Liver (tissue), 9 donors: ENCODE results near the gene CARD14. TPM values are rescaled to one million over a fixed set of nuclear protein-coding genes. Genes with fewer than 3 reads are reported as not detected.

Experiments used
- DNase-seq: peaks from one replicate; pipeline ENCODE4 v3.0.0-alpha.2; 2017; ENCODE audit warnings: low spot score
- H3K27ac ChIP-seq, 2 donors: one replicate each; pipeline ENCODE4 v1.7.0; 2013; ENCODE audit warnings: inconsistent platforms in 2 of 2, low read length in 2 of 2, control low read depth in 1 of 2, low read depth in 1 of 2, mild to moderate bottlenecking in 1 of 2
- H3K27me3 ChIP-seq, 4 donors: one replicate each; pipeline versions ENCODE4 v1.6.1 to v1.7.0; 2013; ENCODE audit warnings: low read length in 3 of 4, inconsistent platforms in 1 of 4, mild to moderate bottlenecking in 1 of 4, moderate library complexity in 1 of 4; ENCODE audit not compliant: control insufficient read depth in 4 of 4, insufficient read depth in 4 of 4
- H3K36me3 ChIP-seq, 4 donors: one replicate each; pipeline versions ENCODE4 v1.6.1 to v1.7.0; 2013; ENCODE audit warnings: low read length in 3 of 4, mild to moderate bottlenecking in 3 of 4, low read depth in 1 of 4, moderate library complexity in 1 of 4; ENCODE audit not compliant: control insufficient read depth in 4 of 4, insufficient read depth in 3 of 4
- H3K4me1 ChIP-seq, 4 donors: one replicate each; pipeline versions ENCODE4 v1.6.1 to v1.7.0; 2013; ENCODE audit warnings: low read length in 3 of 4, mild to moderate bottlenecking in 3 of 4, moderate library complexity in 1 of 4; ENCODE audit not compliant: control insufficient read depth in 4 of 4, insufficient read depth in 4 of 4
- H3K4me3 ChIP-seq, 3 donors: one replicate each; pipeline versions ENCODE4 v1.6.1 to v1.7.0; 2013; ENCODE audit warnings: low read length in 3 of 3, control low read depth in 1 of 3, low read depth in 1 of 3, mild to moderate bottlenecking in 1 of 3
- H3K9ac ChIP-seq, 2 donors: one replicate each; pipeline ENCODE4 v1.7.0; 2013; ENCODE audit warnings: low read length in 2 of 2, mild to moderate bottlenecking in 2 of 2, moderate library complexity in 2 of 2, control low read depth in 1 of 2, low read depth in 1 of 2
- H3K9me3 ChIP-seq, 4 donors: one replicate each; pipeline versions ENCODE4 v1.6.1 to v1.7.0; 2013; ENCODE audit warnings: low read length in 3 of 4; ENCODE audit not compliant: control insufficient read depth in 4 of 4
- ATF3 ChIP-seq: IDR thresholded peaks from 2 replicates; pipeline ENCODE4 v1.6.1; 2016; ENCODE audit warnings: antibody characterized with exemption
- EGR1 ChIP-seq, 2 donors: IDR thresholded peaks; 2 replicates each; pipeline ENCODE4 v1.6.1; 2016 to 2018; ENCODE audit warnings: antibody characterized with exemption in 2 of 2, low read depth in 2 of 2
- FOXA1 ChIP-seq: IDR thresholded peaks from 2 replicates; pipeline ENCODE4 v1.6.1; 2016; ENCODE audit warnings: antibody characterized with exemption
- FOXA2 ChIP-seq: IDR thresholded peaks from 2 replicates; pipeline ENCODE4 v1.6.1; 2016; ENCODE audit warnings: antibody characterized with exemption
- GABPA ChIP-seq, 2 donors: IDR thresholded peaks in 1 of 2; conservative IDR thresholded peaks in 1 of 2; 2 replicates each; pipeline ENCODE4 v1.6.1; 2016; ENCODE audit warnings: antibody characterized with exemption in 2 of 2, mild to moderate bottlenecking in 1 of 2, moderate library complexity in 1 of 2
- HNF4A ChIP-seq, 2 donors: conservative IDR thresholded peaks; 2 replicates each; pipeline ENCODE4 v1.6.1; 2016; ENCODE audit warnings: antibody characterized with exemption in 2 of 2, mild to moderate bottlenecking in 2 of 2
- HNF4G ChIP-seq: IDR thresholded peaks from 2 replicates; pipeline ENCODE4 v1.6.1; 2016; ENCODE audit warnings: antibody characterized with exemption
- JUND ChIP-seq, 2 donors: IDR thresholded peaks; 2 replicates each; pipeline ENCODE4 v1.6.1; 2016; ENCODE audit warnings: antibody characterized with exemption in 2 of 2
- MAX ChIP-seq: IDR thresholded peaks from 2 replicates; pipeline ENCODE4 v1.6.1; 2016; ENCODE audit warnings: antibody characterized with exemption
- NR2F2 ChIP-seq: IDR thresholded peaks from 2 replicates; pipeline ENCODE4 v1.6.1; 2016; ENCODE audit warnings: antibody characterized with exemption
- RAD21 ChIP-seq, 2 donors: IDR thresholded peaks; 2 replicates each; pipeline ENCODE4 v1.6.1; 2016; ENCODE audit warnings: antibody characterized with exemption in 2 of 2, mild to moderate bottlenecking in 2 of 2
- REST ChIP-seq: IDR thresholded peaks from 2 replicates; pipeline ENCODE4 v1.6.1; 2016; ENCODE audit warnings: antibody characterized with exemption, mild to moderate bottlenecking
- RXRA ChIP-seq, 2 donors: IDR thresholded peaks; 2 replicates each; pipeline ENCODE4 v1.6.1; 2017 to 2018; ENCODE audit warnings: antibody characterized with exemption in 2 of 2, mild to moderate bottlenecking in 1 of 2
- SP1 ChIP-seq: IDR thresholded peaks from 2 replicates; pipeline ENCODE4 v1.6.1; 2018; ENCODE audit warnings: antibody characterized with exemption, mild to moderate bottlenecking
- TAF1 ChIP-seq: conservative IDR thresholded peaks from 2 replicates; pipeline ENCODE4 v1.6.1; 2016; ENCODE audit warnings: antibody characterized with exemption, mild to moderate bottlenecking
- YY1 ChIP-seq: IDR thresholded peaks from 2 replicates; pipeline ENCODE4 v1.6.1; 2016; ENCODE audit warnings: antibody characterized with exemption, mild to moderate bottlenecking
- WGBS: extraction: QIAGEN DNeasy Blood & Tissue Kit; methylation state at CpG from one replicate; pipeline ENCODE4 v1.1.7; 2013; 5-methylcytosine and 5-hydroxymethylcytosine counted together
- polyA plus RNA-seq, 2 donors: library from polyadenylated mRNA; stranded (reverse) in 1 of 2; unstranded in 1 of 2; fragments of 200-250 nt in 1 of 2; fragments of >200 nt in 1 of 2; fragmentation: Nextera tagmentation in 1 of 2; extraction: Ambion mirVana in 1 of 2; gene quantifications; one replicate each; pipeline versions ENCODE4 v1.2.1 to v1.2.3, GENCODE V29; 2013 to 2015
- total RNA-seq, 2 donors: library from RNA; depleted of rRNA; stranded (reverse); fragments of >200 nt; gene quantifications; one replicate each; pipeline ENCODE4 v1.2.3, GENCODE V29; 2014
- TF ChIP-seq, protein P1 (sequence below): IDR thresholded peaks from 2 replicates; pipeline ENCODE4 v1.6.1; 2016; ENCODE audit warnings: antibody characterized with exemption
- TF ChIP-seq, protein P2 (sequence below): fragments of 150-350 bp; IDR thresholded peaks from 2 replicates; pipeline ENCODE4 v1.5.1; 2017; ENCODE audit warnings: improper control_type of control experiment, low read depth, low read length; ENCODE audit not compliant: missing input control
- donor health status: healthy.
- donor health status: healthy.
- donor health status: healthy.
- donor health status: healthy.
- donor health status: healthy.

Gene CARD14
- total and polyA plus RNA-seq, 4 donors, result 0.07 to 0.70 (median 0.29) TPM

- H3K9ac ChIP-seq, result no peak overlapping the region
- H3K27me3 ChIP-seq, result no peaks in the 10 kb centered on the region
- H3K9me3 ChIP-seq, result no peaks in the 10 kb centered on the region
- TF ChIP-seq REST (no peak), ATF3 (no peak), MAX (no peak), RAD21 (IDR thresholded peaks at IDR 0.05) (no peak), GABPA (IDR thresholded peaks at IDR 0.05 in 1 of 2, conservative IDR thresholded peaks at IDR 0.05 in 1 of 2) (no peak), NR2F2 (no peak), HNF4A (conservative IDR thresholded peaks at IDR 0.05) (no peak), FOXA1 (no peak)
- DNase-seq, result no peak
- no peak overlapping the region for H3K4me3 ChIP-seq
- 93% methylated on average over 6 of the region's 6 CpGs for WGBS
- H3K27ac ChIP-seq, result no peak overlapping the region
- no peaks in the 10 kb centered on the region for H3K4me1 ChIP-seq
- H3K36me3 ChIP-seq, result no peaks in the 10 kb centered on the region
These were observed 4.1 kb downstream of the CARD14 start for GRCh38 chr17:80173916-80174315.

- no peak for TF ChIP-seq NR2F2
- no peak for TF ChIP-seq SP1
- no peak for TF ChIP-seq YY1
- TF ChIP-seq, protein P1, sequence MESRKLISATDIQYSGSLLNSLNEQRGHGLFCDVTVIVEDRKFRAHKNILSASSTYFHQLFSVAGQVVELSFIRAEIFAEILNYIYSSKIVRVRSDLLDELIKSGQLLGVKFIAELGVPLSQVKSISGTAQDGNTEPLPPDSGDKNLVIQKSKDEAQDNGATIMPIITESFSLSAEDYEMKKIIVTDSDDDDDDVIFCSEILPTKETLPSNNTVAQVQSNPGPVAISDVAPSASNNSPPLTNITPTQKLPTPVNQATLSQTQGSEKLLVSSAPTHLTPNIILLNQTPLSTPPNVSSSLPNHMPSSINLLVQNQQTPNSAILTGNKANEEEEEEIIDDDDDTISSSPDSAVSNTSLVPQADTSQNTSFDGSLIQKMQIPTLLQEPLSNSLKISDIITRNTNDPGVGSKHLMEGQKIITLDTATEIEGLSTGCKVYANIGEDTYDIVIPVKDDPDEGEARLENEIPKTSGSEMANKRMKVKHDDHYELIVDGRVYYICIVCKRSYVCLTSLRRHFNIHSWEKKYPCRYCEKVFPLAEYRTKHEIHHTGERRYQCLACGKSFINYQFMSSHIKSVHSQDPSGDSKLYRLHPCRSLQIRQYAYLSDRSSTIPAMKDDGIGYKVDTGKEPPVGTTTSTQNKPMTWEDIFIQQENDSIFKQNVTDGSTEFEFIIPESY, result no peak
- no peak for TF ChIP-seq ATF3
- no peak for TF ChIP-seq RXRA (IDR thresholded peaks at IDR 0.05)
- TF ChIP-seq, protein P2, sequence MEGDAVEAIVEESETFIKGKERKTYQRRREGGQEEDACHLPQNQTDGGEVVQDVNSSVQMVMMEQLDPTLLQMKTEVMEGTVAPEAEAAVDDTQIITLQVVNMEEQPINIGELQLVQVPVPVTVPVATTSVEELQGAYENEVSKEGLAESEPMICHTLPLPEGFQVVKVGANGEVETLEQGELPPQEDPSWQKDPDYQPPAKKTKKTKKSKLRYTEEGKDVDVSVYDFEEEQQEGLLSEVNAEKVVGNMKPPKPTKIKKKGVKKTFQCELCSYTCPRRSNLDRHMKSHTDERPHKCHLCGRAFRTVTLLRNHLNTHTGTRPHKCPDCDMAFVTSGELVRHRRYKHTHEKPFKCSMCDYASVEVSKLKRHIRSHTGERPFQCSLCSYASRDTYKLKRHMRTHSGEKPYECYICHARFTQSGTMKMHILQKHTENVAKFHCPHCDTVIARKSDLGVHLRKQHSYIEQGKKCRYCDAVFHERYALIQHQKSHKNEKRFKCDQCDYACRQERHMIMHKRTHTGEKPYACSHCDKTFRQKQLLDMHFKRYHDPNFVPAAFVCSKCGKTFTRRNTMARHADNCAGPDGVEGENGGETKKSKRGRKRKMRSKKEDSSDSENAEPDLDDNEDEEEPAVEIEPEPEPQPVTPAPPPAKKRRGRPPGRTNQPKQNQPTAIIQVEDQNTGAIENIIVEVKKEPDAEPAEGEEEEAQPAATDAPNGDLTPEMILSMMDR, result no peak
- no peak for TF ChIP-seq FOXA1
- TF ChIP-seq TAF1, result no peak
- TF ChIP-seq EGR1 (IDR thresholded peaks at IDR 0.05; ENCODE audit: low read depth in 2 of 2), result no peak
- no peak for TF ChIP-seq HNF4G
- TF ChIP-seq RAD21 (IDR thresholded peaks at IDR 0.05), result no peak
- no peak for TF ChIP-seq JUND (IDR thresholded peaks at IDR 0.05)
- TF ChIP-seq FOXA2, result no peak
These were observed 6.9 kb downstream of the CARD14 start for GRCh38 chr17:80176757-80177156.

More at GRCh38 chr17:80176757-80177156, 6.9 kb downstream of the CARD14 start:
- Histone ChIP-seq H3K4me1 (no peaks in the 10 kb centered on the region), H3K36me3 (no peaks in the 10 kb centered on the region), H3K9me3 (no peaks in the 10 kb centered on the region), H3K9ac (no peak overlapping the region), H3K4me3 (no peak overlapping the region), H3K27ac (no peak overlapping the region), H3K27me3 (no peaks in the 10 kb centered on the region)
- WGBS, result 77% methylated on average over 11 of the region's 11 CpGs
- no peak for DNase-seq
